K562 (cell line): ENCODE data around the gene HOXB1. TPM values are rescaled to one million over a fixed set of nuclear protein-coding genes. Genes with fewer than 3 reads are reported as not detected.

Source experiments
- AFF1 ChIP-seq, 2 experiments: fragments of 450-650 bp; IDR thresholded peaks; 2 replicates each; pipeline ENCODE4 v1.6.1; 2018; ENCODE audit warnings: mild to moderate bottlenecking in 2 of 2, low read depth in 1 of 2; ENCODE audit not compliant: partially characterized antibody in 2 of 2
- GTF2E2 ChIP-seq: fragments of 200-800 bp; sonication (Bioruptor generic); IDR thresholded peaks from 2 replicates; pipeline ENCODE4 v1.6.1; 2016; ENCODE audit warnings: missing genetic modification characterization, missing compliant biosample characterization
- IRF9 ChIP-seq: fragments of 450-650 bp; IDR thresholded peaks from 2 replicates; pipeline ENCODE4 v1.6.1; 2016; ENCODE audit warnings: missing biosample characterization, missing genetic modification characterization
- PHB ChIP-seq: fragments of 250-450 bp; sonication (Bioruptor Pico); IDR thresholded peaks from 2 replicates; pipeline ENCODE4 v1.5.0; 2021
- SMAD4 ChIP-seq: fragments of 250-450 bp; sonication (Bioruptor Pico); conservative IDR thresholded peaks from 2 replicates; pipeline ENCODE4 v1.8.0; 2021; ENCODE audit warnings: inconsistent platforms, mild to moderate bottlenecking, moderate library complexity
- STAT5B ChIP-seq: fragments of 250-450 bp; sonication (Bioruptor Pico); IDR thresholded peaks from 2 replicates; pipeline ENCODE4 v1.8.0; 2021; ENCODE audit warnings: mild to moderate bottlenecking, inconsistent platforms
- TCF15 ChIP-seq: fragments of 250-450 bp; sonication (Bioruptor Pico); IDR thresholded peaks from 2 replicates; pipeline ENCODE4 v1.8.0; 2022; ENCODE audit warnings: moderate library complexity, mild to moderate bottlenecking, inconsistent platforms
- ZBTB5 ChIP-seq: fragments of 450-650 bp; IDR thresholded peaks from 2 replicates; pipeline ENCODE4 v1.6.1; 2017; ENCODE audit warnings: antibody characterized with exemption
- ZNF518B ChIP-seq: fragments of 250-450 bp; sonication (Bioruptor Pico); IDR thresholded peaks from 2 replicates; pipeline ENCODE4 v1.5.0; 2021; ENCODE audit warnings: mild to moderate bottlenecking, moderate library complexity
- polyA plus RNA-seq, 8 experiments: library from polyadenylated mRNA; depleted of rRNA in 4 of 8; stranded (reverse) in 5 of 8; unstranded in 3 of 8; fragments of >200 nt; fragmentation: Nextera tagmentation in 2 of 8; fragmentation: Illumina TruSeq in 1 of 8; extraction: Ambion mirVana in 2 of 8; extraction: Trizol in 1 of 8; gene quantifications; 2 replicates each; pipeline versions ENCODE4 v1.2.1 to v1.2.3, GENCODE V29; 2011 to 2014; ENCODE audit warnings: inconsistent platforms in 1 of 8, missing spikeins in 1 of 8
- total RNA-seq, 7 experiments: library from RNA; depleted of rRNA in 6 of 7; stranded (reverse); fragments of >200 nt in 6 of 7; fragmentation: Illumina TruSeq in 2 of 7; extraction: Trizol in 2 of 7; gene quantifications; 2 replicates each; pipeline versions ENCODE4 v1.2.1 to v1.2.3, GENCODE V29; 2011 to 2021; ENCODE audit warnings: low replicate concordance in 1 of 7

HOXB1 gene
- total and polyA plus RNA-seq, 9 of the 15 experiments (the other 6 are each of a cell fraction or from before 2014, with no cell fraction given), result 0.04 TPM; not detected in 8

- TF ChIP-seq ZNF518B (CRISPR knock-in tag) (no peak), GTF2E2 (tag) (0 out of 2 replicates have a peak, but pooled peaks have one; percentile 5), ZBTB5 (no peak), IRF9 (tag) (no peak), AFF1 (IDR thresholded peaks at IDR 0.05; ENCODE audit: low read depth in 1 of 2, partially characterized antibody in 2 of 2) (peak; percentile 64 to 91), PHB (CRISPR knock-in tag) (no peak), TCF15 (CRISPR knock-in tag) (no peak), STAT5B (no peak), SMAD4 (0 out of 2 replicates have a peak, but pooled peaks have one; percentile 49)
These were observed 17.2 kb upstream of the HOXB1 start (continued) for GRCh38 chr17:48547808-48548522.
